GM21447 (cell line): Measurements from ENCODE around the gene AJAP1.
A peak's percentile ranks its signal among the peaks of the same experiment; 100 is the strongest.

Experiments used
- ATAC-seq: cut with Tn5 transposase; IDR thresholded peaks from one replicate; pipeline ENCODE4 v1.9.1; 2021; ENCODE audit not compliant: unreplicated experiment

AJAP1 gene

DNA sequence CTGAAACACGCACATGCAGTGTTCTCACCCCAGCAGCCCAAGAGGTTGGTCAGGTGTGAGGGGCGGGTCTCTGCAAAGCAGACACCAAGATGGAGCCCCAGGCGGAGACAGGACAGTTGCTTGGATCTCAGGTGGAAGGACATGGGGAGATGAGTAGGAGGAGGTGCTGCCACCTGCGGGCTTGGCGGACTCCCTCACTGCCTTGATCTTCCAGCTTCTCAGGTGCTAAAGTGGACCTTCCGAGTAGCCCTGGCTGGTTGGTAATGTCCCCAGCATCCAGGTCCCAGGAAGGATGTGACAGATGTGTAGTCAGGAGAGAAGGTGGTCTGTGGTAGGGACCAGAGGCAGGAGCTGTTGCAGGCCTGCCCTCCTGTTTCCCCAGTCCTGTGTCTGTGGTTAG lies 114.1 kb downstream of the AJAP1 start:
- no peak for ATAC-seq

DNA sequence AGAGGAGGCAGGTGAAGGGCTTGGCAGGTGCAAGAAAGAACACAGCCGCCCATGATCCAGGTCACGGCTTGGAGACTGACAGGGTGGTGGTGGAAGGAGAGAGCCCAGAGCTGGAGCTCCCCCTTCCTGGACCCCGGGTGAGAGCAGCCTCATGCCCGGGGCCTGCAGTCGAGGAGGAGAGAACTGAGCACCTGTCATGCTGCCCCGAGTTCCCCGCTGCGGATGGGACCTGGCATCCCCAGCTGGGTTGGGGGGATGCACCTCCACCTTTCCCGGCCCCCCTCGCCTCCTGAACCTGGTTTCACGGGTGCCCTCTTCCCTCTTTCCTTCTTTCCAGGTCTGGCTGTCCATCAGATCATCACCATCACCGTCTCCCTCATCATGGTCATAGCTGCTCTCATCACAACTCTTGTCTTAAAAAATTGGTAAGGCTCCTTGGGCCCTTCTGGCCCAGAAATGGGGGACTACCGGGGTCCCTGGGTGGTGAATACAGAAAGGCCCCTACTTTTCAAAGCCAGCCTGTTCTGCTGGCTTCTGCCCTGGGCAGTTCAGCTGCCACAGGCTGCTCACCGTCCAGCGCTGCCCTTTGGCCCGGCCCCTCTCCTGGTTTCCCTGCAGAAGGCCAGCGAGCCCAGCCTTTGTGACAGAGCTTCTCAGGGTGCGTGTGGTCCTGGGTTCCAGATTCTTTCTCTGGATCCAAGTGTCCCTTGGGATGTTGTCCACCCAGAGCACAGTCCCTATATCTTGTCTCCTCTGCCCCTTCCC lies 115.3 kb downstream of the AJAP1 start:
- no peak for ATAC-seq

DNA sequence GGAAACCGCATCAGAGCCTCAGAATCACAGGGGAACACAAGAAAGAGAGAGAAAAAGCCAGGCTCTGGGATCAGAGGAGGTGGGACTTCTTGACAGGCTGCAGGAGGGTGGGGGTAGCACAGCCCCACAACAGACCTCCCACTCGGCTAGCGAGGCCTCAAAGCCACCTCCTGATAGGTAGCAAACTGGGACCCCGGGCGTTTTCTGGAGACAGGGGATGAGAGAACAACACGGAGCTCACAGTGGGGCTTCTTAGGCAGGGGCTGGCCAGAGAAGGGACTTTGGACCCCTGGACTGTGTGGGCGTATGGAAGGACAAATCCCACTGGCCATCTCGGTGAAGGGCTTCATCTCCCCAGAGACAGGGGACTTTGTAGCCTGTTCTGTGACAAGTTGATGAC lies 116.3 kb downstream of the AJAP1 start:
- no peak for ATAC-seq

DNA sequence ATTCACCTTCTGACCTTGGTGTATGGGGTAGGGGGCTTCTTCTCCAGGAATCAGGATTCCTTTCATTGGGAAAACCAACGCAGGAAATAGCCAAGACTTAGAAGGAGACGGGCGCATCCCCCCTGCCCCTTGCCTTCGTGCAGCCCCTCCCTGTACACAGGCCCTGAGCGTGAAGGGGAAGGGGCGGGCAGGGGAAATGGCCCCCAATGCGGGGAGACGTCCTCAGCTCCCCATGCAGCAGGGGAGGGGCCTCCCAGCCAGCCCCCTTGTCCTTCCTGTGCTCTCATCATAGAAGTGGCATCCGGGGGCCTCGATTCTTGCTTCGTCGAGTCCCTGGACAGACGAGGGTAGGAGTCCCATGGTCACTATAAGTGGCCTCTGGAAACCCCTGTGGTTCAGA lies 116.9 kb downstream of the AJAP1 start:
- no peak for ATAC-seq

DNA sequence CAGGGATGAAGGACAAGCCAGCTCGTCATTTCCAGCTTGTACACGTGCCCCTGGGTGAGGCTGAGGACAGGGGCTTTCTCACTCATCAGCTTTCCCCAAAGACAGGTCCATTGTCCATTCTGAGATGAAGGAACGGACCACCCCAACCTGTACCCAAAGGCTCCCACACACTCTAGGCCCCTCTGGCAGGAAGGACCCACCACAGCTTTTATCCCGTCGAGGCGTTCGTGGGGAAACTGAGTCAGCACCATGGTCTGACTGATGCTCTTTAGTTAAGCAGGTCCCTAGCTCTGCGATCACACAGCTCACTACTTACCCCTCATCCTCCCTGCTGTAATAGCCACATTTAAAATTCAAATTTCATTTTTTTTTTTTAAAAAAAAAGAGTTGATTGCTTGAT lies 117.3 kb downstream of the AJAP1 start:
- no peak for ATAC-seq

DNA sequence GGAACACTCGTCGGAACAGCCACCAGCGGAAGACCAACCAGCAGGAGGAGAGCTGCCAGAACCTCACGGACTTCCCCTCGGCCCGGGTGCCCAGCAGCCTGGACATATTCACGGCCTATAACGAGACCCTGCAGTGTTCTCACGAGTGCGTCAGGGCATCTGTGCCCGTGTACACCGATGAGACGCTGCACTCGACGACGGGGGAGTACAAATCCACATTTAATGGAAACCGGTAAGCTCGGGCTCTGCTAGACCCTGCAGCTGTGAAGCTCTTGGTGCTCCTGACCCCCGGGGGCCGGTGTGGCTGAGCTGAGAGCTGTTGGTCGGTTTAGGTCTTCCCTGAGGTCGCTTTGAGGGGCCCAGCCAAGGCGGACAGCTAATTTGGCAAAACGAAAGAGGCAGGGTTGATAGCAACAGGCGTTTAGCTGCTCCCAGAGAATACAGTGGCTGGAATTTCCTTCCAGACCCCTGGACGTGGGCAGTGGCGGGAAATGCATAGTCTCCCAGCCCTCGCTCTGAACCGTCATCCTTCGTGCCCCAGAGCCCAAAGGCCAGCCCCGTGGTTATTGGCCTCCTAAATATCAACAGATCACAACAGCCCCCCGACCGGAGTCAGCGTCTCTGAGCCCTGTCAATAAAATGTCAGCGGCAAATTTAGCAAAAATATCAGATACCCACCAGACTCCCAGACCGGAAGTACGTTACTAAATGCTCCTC lies 118.0 kb downstream of the AJAP1 start:
- ATAC-seq = no peak

DNA sequence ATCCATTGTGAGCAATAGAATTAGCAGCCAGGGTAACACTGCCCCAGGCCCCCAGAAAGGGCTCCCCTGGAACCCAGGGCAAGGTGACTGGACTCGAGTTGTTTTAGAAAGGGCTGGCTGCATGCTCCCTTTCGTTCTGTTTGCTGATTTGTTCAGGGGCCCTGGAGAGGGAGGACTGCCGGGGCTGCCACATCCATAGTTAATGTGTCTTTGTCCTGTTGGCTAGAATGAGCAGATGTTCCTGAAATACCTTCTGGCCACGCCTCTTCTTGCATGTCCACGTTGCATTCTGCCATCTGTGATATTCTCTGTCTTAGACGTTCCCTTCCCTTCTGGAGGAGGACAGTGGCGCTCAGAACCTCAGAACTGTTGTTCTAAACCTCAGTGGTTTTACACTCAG lies 118.8 kb downstream of the AJAP1 start:
- no peak for ATAC-seq

DNA sequence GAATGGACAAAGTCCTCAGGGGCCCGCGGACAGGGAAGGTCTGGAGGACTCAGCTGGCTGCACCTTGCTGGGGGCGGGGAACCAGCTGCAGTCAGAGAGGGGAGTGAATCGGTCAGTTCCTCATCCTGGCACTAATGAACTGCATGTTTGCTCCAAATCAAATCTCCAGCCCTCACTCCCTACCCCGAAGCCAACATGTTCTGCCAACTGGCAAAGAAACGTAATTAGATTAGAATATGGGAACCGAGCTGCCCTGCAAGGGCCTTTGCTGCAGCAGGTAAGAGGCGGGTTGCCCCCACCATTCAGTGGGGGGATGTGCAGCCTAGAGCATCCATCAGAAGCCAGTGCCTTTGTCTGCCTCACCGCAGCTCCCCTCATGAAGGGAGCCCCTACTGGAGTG lies 121.1 kb downstream of the AJAP1 start:
- ATAC-seq = no peak

DNA sequence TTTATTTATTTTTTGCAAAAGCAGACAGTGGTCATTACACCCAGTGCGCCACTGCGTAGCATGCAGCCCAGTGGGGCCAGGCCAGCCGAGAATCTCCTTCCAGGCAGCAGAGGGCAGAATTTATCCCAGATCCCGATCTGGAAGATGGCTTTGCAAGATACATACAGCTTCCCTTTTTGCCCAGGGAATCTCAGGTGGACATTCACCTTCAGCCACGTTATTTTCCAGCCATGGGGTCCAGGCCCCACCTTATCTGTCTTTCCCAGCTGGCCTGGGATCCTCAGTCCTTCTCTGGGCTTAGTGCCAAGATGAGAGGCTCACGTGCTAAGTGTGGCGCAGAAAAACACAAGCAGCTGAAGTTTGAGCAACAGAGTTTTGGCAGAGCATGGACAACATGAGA lies 123.6 kb downstream of the AJAP1 start:
- no peak for ATAC-seq

DNA sequence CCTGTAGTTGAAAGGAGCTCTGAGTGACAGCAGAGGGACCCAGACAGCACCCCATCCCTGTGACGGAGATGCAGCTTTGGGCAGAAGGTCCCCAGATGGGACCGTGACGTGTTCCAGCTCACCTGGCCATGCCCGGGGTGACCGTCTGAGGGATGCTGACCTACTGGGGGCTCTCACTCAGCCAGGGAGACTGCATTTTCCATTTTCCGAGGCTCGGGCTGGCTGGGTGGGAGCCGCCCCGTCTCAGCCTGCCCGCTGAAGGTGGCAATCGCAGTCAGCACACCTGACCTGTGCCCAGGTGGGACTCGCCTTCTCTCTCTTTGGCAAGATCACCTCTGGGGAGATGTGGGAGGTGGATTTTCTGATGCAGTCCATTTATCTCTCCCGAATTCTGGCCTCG lies 127.2 kb downstream of the AJAP1 start:
- no peak for ATAC-seq

DNA sequence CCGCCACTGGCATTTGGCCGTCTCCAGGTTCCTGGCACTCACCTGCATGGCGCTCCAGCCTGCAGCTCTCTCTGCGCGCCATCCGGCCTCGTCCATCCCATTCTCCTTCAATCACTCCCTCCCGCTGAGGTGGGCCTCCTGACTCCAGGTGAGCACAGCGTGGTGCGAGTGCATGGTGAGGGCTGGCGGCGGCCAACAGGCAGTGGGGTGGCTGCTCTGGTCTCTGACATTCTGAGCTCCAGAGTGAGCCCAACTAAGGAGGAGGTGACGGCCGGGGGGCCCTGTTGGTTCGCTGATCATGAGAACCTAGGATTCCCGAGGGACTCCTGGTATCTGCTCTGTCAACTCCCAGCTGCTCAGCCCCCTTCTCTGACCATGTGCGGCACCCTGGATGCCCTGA lies 130.4 kb downstream of the AJAP1 start:
- ATAC-seq = no peak

DNA sequence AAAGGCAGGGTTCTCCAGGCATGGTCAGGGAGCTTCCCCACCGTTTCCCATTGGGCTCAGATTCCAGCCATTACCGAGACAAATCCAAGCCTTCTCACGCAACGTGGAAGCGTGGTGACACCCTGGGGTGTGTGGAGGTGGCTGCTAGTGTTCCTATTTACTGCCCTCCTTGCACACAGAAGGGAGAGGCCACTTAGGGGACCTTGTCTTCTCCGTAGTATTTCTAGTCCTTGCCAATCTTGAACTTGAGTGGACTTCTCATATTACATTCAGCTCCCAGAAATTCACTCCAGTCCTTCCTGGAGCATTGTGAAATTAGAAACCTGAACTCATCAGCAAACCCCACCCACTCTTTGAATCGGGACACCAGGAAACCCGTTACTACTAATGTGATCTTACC lies 131.6 kb downstream of the AJAP1 start:
- no peak for ATAC-seq

DNA sequence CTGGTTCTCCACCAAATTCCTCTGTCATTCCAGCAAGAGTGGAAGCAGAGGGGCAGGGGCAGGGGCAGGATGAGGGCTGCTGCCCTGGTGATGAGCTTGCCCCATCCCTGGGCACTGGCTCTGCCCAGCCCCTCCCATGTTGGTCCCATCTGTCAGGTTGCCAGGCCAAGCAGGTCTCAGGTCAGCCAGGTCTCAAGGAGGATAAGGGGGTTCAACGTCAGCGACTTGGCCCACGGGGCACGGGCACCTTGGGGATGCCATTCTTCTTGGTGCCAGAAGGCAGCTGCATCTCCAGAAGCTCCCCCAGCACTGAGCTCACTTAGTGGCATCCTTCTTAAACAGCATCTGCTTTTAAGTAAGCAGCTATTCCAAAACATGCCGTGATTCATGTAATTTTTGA lies 133.1 kb downstream of the AJAP1 start:
- ATAC-seq = no peak

DNA sequence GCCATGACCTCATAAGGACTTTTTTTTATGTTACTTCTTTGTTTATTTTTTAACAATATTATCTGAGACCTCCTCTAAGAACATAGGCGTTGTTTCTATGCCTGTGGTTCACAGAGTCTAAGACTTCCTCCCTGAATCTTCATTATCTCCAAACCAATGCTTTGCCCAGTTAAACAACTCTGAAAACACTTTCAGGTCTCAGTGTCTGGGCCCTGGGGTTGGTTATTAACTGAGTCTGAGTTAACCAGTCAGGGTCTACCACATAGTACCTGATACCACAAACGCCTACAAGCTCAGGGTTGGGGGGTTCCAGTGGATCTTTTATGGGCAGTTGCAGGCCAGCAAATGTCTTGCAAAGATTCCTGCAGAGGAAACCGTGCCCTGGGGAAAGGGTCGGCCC lies 138.2 kb downstream of the AJAP1 start:
- ATAC-seq = no peak

DNA sequence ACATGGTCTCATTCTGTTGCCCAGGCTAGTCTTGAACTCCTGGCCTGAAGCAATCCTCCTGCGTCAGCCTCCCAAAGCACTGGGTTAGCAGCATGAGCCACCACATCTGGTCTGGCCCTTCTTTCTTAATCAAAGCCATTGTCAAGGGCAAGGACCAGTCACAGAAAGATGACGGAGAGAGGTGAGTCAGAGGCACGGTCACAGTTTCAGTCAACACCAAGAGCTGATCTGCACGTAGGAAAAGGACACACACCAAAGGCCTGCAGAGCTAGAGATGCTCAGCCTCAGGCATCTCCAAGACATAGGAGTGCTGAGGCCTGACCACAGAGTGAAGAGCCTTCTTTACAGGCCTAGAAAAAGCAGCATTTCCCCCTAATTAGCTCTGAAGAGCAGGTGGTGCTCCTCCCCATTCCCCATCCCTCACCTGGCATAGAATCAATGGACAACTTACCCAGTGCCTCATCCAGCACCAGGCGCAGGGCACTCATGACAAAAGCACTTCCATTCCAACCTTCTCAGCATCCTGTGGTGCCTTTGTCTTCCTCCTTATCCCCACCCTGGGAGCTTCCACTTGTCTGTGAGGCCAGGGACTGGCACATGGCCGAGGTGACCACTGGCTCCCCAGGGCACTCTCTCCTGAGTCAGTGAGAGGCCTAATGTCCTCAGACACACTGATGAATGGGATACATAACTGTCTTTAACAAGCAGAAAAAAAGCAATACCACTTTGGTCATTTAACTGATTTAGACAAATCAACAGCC lies 139.8 kb downstream of the AJAP1 start:
- no peak for ATAC-seq

DNA sequence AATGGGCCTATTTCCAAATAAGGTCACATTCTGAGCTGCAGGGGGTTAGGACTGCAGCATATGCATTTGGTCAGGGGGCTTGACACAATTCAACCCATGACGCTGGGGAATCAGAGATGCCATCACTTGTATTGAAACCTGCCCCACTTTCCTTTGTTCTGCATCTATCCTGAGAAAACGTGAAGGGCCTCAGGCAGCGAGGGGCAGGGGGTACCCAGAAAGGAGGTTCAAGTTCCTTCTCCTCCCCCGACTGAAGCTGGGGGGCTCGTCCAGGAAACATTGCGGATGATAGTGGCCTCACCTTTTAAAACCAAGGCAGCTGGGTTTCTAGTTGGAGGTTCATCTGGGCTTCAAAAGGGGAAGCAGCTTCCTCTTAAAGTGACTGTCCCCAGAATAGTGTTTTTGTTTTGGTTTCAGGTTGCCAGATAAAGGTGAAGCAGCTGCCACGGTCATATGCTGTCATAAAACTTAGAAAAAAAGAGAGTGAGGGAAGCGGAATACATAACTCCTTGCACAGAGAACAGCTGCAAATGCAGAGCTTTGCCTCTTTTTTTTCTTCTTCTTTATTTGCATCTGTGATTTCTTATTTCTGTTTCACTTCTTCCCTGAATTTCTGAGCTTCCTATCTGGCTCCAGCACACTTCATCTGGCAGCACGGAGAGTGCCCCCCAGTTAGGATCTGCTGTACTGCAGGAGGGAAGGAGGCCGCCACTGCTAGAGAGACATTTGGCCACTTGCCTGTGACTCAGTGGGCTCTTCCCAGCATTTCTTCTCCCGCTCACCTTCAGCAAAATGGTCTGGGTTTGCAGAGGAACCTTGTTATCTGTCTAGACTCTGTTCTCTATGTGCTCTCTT lies 142.0 kb downstream of the AJAP1 start:
- ATAC-seq = peak; percentile 67

DNA sequence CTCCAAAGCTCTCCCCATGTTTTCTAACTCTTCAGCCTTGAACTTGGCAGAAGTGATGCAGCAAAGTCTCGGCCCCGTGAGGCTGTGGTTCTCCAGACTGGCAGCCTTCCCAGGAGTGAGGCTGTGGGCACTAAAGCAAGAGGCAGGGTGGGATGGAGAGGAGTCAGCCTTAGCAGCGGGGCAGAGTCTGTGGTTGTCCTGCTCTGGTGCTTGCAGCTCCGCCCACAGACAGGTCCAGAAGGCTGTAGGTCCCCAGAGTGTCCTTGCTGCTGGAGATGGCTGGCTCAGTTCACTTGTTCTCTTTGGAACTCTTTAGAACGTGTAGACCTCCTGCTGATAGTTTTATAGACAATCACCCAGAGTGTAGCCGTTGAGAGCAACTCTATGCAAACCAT lies 142.6 kb downstream of the AJAP1 start:
- no peak for ATAC-seq

DNA sequence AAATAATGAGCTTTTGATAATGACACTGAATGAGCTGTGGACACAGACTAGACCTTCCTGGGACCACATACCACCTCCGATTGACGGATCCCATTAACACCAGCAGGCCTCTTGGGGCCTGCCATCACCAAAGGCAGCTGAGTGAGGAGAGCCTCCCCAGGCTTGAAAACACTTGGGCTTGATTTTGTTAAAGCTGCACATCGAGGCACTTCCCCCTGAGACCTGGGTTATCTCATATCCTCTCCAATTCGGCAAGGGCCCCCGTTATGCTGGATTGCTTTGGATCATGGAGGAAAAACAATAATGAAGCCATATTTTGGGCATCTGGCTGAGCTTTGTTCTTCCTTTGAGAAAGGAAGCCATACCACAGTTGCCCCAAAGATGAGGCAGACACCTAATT lies 143.0 kb downstream of the AJAP1 start:
- ATAC-seq = no peak

DNA sequence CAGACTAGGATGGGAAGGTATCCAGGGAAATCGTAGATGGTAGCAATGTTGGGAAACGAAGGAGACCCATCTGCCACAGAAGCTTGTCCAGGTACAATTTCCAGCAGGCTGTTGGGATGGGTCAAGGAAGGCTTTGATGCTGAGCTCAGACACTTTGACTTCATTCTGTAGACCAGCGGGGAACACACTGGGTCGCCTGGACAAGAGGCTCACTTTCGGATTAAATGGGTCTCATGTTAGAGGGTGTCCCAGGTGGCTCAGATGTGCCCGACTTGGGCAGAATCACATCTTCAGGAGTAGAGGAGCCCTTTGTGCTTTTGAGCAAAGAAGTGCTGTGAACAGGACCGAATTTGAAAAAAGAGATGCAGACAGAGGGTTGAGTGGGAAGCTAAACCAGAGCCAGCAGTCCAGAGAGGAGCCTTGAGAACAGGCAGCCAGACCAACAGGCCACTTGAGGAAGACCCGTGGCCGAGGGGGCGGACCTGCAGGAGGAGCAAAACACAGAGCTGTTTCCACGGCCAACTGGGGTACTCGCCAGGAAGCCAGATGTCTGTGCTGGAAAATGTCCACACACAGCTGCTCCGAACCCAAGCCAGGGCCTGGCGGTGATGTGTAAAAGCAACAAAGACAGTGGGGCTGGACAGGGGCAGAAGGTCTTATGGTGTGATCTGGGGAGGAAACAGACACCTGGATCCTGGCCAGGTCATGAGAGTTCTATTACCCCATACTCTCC lies 146.9 kb downstream of the AJAP1 start:
- ATAC-seq = no peak

DNA sequence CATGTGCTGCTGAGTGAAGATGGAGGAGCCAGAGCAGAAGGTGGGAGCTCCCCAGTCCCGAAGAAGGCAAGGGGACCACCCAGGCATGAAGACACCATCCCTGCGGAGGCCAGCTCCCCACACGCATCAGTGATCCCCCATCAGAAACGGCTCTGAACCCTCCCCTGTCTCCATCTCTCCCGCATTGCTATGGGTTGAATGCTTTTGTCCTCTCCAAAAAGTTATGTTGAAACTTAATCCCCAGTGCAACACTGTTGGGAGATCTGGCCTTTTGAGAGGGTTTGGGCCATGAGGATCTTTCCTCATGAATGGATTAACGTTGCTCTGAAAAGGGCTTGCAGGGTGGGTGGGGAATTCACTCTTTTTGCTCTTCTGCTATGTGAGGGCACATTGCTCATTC lies 147.6 kb downstream of the AJAP1 start:
- no peak for ATAC-seq
